Measurements from ENCODE around the gene FLNB. TPM values are rescaled to one million over a fixed set of nuclear protein-coding genes. Genes with fewer than 3 reads are reported as not detected.

Gene FLNB
- total and polyA plus RNA-seq, 2 of the 8 experiments (the other 6 are each of a cell fraction or from before 2014, with no cell fraction given) = 72.3 to 118 TPM

DNA sequence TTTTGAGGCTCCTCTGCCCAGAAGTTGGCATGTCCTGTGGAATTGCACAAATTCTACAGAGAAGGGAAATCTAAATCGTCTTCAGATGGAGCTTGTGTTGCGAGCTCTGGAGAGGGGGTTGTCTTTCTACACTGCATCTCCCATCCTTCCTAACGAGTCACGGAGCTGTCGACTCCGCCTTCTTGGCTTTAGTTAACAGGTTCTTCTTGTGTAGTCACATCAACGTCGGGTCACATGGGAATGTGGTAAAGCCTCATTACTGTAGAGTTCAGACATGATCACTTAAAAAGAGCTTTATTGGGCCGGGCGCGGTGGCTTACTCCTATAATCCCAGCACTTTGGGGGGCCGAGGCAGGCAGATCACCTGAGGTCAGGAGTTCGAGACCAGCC, 142.6 kb downstream of the FLNB start (continued):
- TF ChIP-seq, protein P1, sequence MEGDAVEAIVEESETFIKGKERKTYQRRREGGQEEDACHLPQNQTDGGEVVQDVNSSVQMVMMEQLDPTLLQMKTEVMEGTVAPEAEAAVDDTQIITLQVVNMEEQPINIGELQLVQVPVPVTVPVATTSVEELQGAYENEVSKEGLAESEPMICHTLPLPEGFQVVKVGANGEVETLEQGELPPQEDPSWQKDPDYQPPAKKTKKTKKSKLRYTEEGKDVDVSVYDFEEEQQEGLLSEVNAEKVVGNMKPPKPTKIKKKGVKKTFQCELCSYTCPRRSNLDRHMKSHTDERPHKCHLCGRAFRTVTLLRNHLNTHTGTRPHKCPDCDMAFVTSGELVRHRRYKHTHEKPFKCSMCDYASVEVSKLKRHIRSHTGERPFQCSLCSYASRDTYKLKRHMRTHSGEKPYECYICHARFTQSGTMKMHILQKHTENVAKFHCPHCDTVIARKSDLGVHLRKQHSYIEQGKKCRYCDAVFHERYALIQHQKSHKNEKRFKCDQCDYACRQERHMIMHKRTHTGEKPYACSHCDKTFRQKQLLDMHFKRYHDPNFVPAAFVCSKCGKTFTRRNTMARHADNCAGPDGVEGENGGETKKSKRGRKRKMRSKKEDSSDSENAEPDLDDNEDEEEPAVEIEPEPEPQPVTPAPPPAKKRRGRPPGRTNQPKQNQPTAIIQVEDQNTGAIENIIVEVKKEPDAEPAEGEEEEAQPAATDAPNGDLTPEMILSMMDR (IDR thresholded peaks at IDR 0.05; ENCODE audit: control extremely low read depth in 1 of 3, insufficient read depth in 1 of 3, low read depth in 1 of 3, low read length in 3 of 3) = no peak
- no peak for TF ChIP-seq NRF1 (IDR thresholded peaks at IDR 0.05; ENCODE audit: low read depth, low read length)
- TF ChIP-seq ASH2L (IDR thresholded peaks at IDR 0.05; ENCODE audit: low read length) = no peak
- TF ChIP-seq HDAC2 (IDR thresholded peaks at IDR 0.05; ENCODE audit: borderline replicate concordance in 1 of 2, low read depth in 2 of 2, low read length in 2 of 2) = no peak
- TF ChIP-seq, protein P2, sequence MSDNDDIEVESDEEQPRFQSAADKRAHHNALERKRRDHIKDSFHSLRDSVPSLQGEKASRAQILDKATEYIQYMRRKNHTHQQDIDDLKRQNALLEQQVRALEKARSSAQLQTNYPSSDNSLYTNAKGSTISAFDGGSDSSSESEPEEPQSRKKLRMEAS (IDR thresholded peaks at IDR 0.05) = no peak
- TF ChIP-seq POLR2AphosphoS5 (IDR thresholded peaks at IDR 0.05; ENCODE audit: low read depth, low read length) = no peak
